Natural killer cell treated with Interleukin-12 subunit alpha and Interleukin-12 subunit beta and Interleukin-15 and Interleukin-18, amount 100 ng/mL, for 72 hours (primary cell): ENCODE data around the gene LRP1. TPM values are rescaled to one million over a fixed set of nuclear protein-coding genes. Genes with fewer than 3 reads are reported as not detected.

Experiments used
- ATAC-seq, 2 donors: fragments of 150-1000 bp; cut with Tn5 transposase in 1 of 2; sonication (Bioruptor Pico), chemical (Tn5 transposase) in 1 of 2; 2 replicates each; pipeline ENCODE4 v1.10.0; 2021
- DNase-seq: peaks from one replicate; pipeline ENCODE4 v3.0.0; 2022; ENCODE audit warnings: low spot score
- H3K27ac Mint-ChIP-seq, 2 donors: 1 replicate in 1 of 2; 2 replicates in 1 of 2; pipeline ENCODE4 v1.8.0; 2022; ENCODE audit warnings: mixed read lengths in 2 of 2, mild to moderate bottlenecking in 1 of 2, moderate library complexity in 1 of 2
- H3K27me3 Mint-ChIP-seq, 2 donors: 1 replicate in 1 of 2; 2 replicates in 1 of 2; pipeline ENCODE4 v1.8.0; 2022; ENCODE audit warnings: mixed read lengths in 2 of 2
- H3K36me3 Mint-ChIP-seq: one replicate; pipeline ENCODE4 v1.8.0; 2022; ENCODE audit warnings: mixed read lengths
- H3K4me1 Mint-ChIP-seq, 2 donors: 1 replicate in 1 of 2; 2 replicates in 1 of 2; pipeline ENCODE4 v1.8.0; 2022; ENCODE audit warnings: low read depth in 2 of 2, mixed read lengths in 2 of 2, mild to moderate bottlenecking in 1 of 2
- H3K4me3 Mint-ChIP-seq: one replicate; pipeline ENCODE4 v1.8.0; 2022; ENCODE audit warnings: mixed read lengths
- H3K9me3 Mint-ChIP-seq: 2 replicates; pipeline ENCODE4 v1.8.0; 2022; ENCODE audit warnings: mixed read lengths
- total RNA-seq, 2 donors: library from RNA; stranded (reverse); gene quantifications; one replicate each; pipeline ENCODE4 v1.2.3, GENCODE V29; 2022

LRP1 gene
- total RNA-seq, 2 donors from 2014 or later, result 0.42 to 0.45 TPM

GRCh38 chr12:57142121-57142520 lies 13.8 kb downstream of the LRP1 start:
- DNase-seq, result no peak
- H3K27me3 Mint-ChIP-seq, result peaks cover 2 to 7% of the 10 kb centered on the region in 2 donors
- H3K27ac Mint-ChIP-seq, result no peak overlapping the region
- H3K4me3 Mint-ChIP-seq, result no peak overlapping the region
- no peaks in the 10 kb centered on the region for H3K36me3 Mint-ChIP-seq
- peaks cover 4 to 5% of the 10 kb centered on the region in 2 donors for H3K4me1 Mint-ChIP-seq
- no peaks in the 10 kb centered on the region for H3K9me3 Mint-ChIP-seq
- no peak for ATAC-seq

- peaks cover 4 to 5% of the 10 kb centered on the region in 2 donors for H3K4me1 Mint-ChIP-seq
Measured at GRCh38 chr12:57142727-57143126, 14.4 kb downstream of the LRP1 start.

GRCh38 chr12:57143454-57143853 lies 15.2 kb downstream of the LRP1 start:
- peaks cover 2 to 7% of the 10 kb centered on the region in 2 donors for H3K27me3 Mint-ChIP-seq
- H3K4me1 Mint-ChIP-seq, result peaks cover 4 to 5% of the 10 kb centered on the region in 2 donors
- DNase-seq (no peak), ATAC-seq (no peak)
- no peak overlapping the region for H3K4me3 Mint-ChIP-seq
- H3K36me3 Mint-ChIP-seq, result no peaks in the 10 kb centered on the region
- H3K9me3 Mint-ChIP-seq, result no peaks in the 10 kb centered on the region
- no peak overlapping the region for H3K27ac Mint-ChIP-seq

More at GRCh38 chr12:57142727-57143126, 14.4 kb downstream of the LRP1 start:
- Mint-ChIP-seq H3K27me3 (peaks cover 2 to 7% of the 10 kb centered on the region in 2 donors), H3K27ac (no peak overlapping the region), H3K9me3 (no peaks in the 10 kb centered on the region), H3K4me3 (no peak overlapping the region), H3K36me3 (no peaks in the 10 kb centered on the region)
- ATAC-seq (no peak), DNase-seq (no peak)

- H3K4me1 Mint-ChIP-seq, result peaks cover 0 to 2% of the 10 kb centered on the region in 2 donors
- H3K9me3 Mint-ChIP-seq, result no peaks in the 10 kb centered on the region
- no peak overlapping the region for H3K27ac Mint-ChIP-seq
- DNase-seq (no peak), ATAC-seq (no peak)
- no peaks in the 10 kb centered on the region for H3K36me3 Mint-ChIP-seq
- no peak overlapping the region for H3K4me3 Mint-ChIP-seq
- no peaks in the 10 kb centered on the region for H3K27me3 Mint-ChIP-seq
Measured at GRCh38 chr12:57145460-57146059, 17.3 kb downstream of the LRP1 start.

GRCh38 chr12:57146092-57146491 lies 17.8 kb downstream of the LRP1 start:
- no peaks in the 10 kb centered on the region for H3K9me3 Mint-ChIP-seq
- peaks cover 0 to 2% of the 10 kb centered on the region in 2 donors for H3K4me1 Mint-ChIP-seq
- H3K27me3 Mint-ChIP-seq, result no peaks in the 10 kb centered on the region
- DNase-seq (no peak), ATAC-seq (no peak)
- H3K27ac Mint-ChIP-seq, result no peak overlapping the region
- H3K36me3 Mint-ChIP-seq, result no peaks in the 10 kb centered on the region
- no peak overlapping the region for H3K4me3 Mint-ChIP-seq

- ATAC-seq (no peak), DNase-seq (no peak)
- Mint-ChIP-seq H3K36me3 (no peaks in the 10 kb centered on the region), H3K27ac (no peak within 1 kb of the TSS), H3K9me3 (no peaks in the 10 kb centered on the region), H3K4me3 (no peak within 1 kb of the TSS), H3K27me3 (no peaks in the 10 kb centered on the region), H3K4me1 (peaks cover 0 to 2% of the 10 kb centered on the region in 2 donors)
Measured at GRCh38 chr12:57146961-57147944, 19.0 kb downstream of the LRP1 start, which contains the start of gene LRP1-AS. Gene LRP1-AS, minus strand, starts transcription at chr12:57147619.

GRCh38 chr12:57148469-57149244 lies 20.4 kb downstream of the LRP1 start:
- DNase-seq (no peak), ATAC-seq (no peak)
- no peaks in the 10 kb centered on the region for H3K9me3 Mint-ChIP-seq
- no peak overlapping the region for H3K4me3 Mint-ChIP-seq
- H3K4me1 Mint-ChIP-seq, result peaks cover 0 to 2% of the 10 kb centered on the region in 2 donors
- H3K27me3 Mint-ChIP-seq, result no peaks in the 10 kb centered on the region
- H3K27ac Mint-ChIP-seq, result no peak overlapping the region
- no peaks in the 10 kb centered on the region for H3K36me3 Mint-ChIP-seq

GRCh38 chr12:57149245-57149900 lies 21.1 kb downstream of the LRP1 start:
- no peaks in the 10 kb centered on the region for H3K27me3 Mint-ChIP-seq
- H3K4me3 Mint-ChIP-seq, result no peak overlapping the region
- H3K27ac Mint-ChIP-seq, result no peak overlapping the region
- no peaks in the 10 kb centered on the region for H3K9me3 Mint-ChIP-seq
- DNase-seq, result no peak
- H3K36me3 Mint-ChIP-seq, result no peaks in the 10 kb centered on the region
- ATAC-seq, result no peak
- peaks cover 0 to 2% of the 10 kb centered on the region in 2 donors for H3K4me1 Mint-ChIP-seq

GRCh38 chr12:57150400-57151000 lies 22.2 kb downstream of the LRP1 start:
- Mint-ChIP-seq H3K36me3 (no peaks in the 10 kb centered on the region), H3K4me1 (peaks cover 0 to 2% of the 10 kb centered on the region in 2 donors)

GRCh38 chr12:57151741-57152630 lies 23.7 kb downstream of the LRP1 start:
- Mint-ChIP-seq H3K4me3 (no peak overlapping the region), H3K27me3 (peaks cover 0 to 3% of the 10 kb centered on the region in 2 donors), H3K36me3 (no peaks in the 10 kb centered on the region), H3K27ac (no peak overlapping the region), H3K9me3 (no peaks in the 10 kb centered on the region), H3K4me1 (peaks cover 6% of the 10 kb centered on the region in 2 donors)
- ATAC-seq (no peak), DNase-seq (no peak)

More at GRCh38 chr12:57150400-57151000, 22.2 kb downstream of the LRP1 start:
- Mint-ChIP-seq H3K27ac (no peak overlapping the region), H3K4me3 (no peak overlapping the region), H3K9me3 (no peaks in the 10 kb centered on the region), H3K27me3 (peaks cover 0 to 3% of the 10 kb centered on the region in 2 donors)
- DNase-seq (no peak), ATAC-seq (no peak)

- Mint-ChIP-seq H3K27ac (no peak overlapping the region), H3K9me3 (no peaks in the 10 kb centered on the region), H3K4me3 (no peak overlapping the region), H3K36me3 (no peaks in the 10 kb centered on the region), H3K27me3 (peaks cover 0 to 3% of the 10 kb centered on the region in 2 donors), H3K4me1 (peaks cover 10 to 13% of the 10 kb centered on the region in 2 donors)
- DNase-seq (no peak), ATAC-seq (no peak)
Measured at GRCh38 chr12:57152639-57153038, 24.4 kb downstream of the LRP1 start.

GRCh38 chr12:57153415-57153997 lies 25.2 kb downstream of the LRP1 start:
- Mint-ChIP-seq H3K27ac (no peak overlapping the region), H3K4me3 (no peak overlapping the region), H3K9me3 (no peaks in the 10 kb centered on the region), H3K36me3 (no peaks in the 10 kb centered on the region), H3K4me1 (peaks cover 17 to 20% of the 10 kb centered on the region in 2 donors), H3K27me3 (peaks cover 0 to 3% of the 10 kb centered on the region in 2 donors)
- ATAC-seq (no peak), DNase-seq (no peak)
